Endothelial cell (in vitro differentiated cells): ENCODE data around the gene USF3. TPM values are rescaled to one million over a fixed set of nuclear protein-coding genes. Genes with fewer than 3 reads are reported as not detected.
"Not testable (repeated sequence)": the region's sequence is repeated elsewhere in the genome, so short reads cannot be mapped to it uniquely, and the experiment has no call there.

Source experiments
- DNase-seq: peaks from one replicate; pipeline ENCODE4 v3.0.0; 2021; ENCODE audit warnings: low spot score
- H3K27ac Mint-ChIP-seq: one replicate; pipeline ENCODE4 v1.8.0; 2021; ENCODE audit warnings: mixed read lengths, inconsistent platforms; ENCODE audit not compliant: unreplicated experiment
- H3K27me3 Mint-ChIP-seq: one replicate; pipeline ENCODE4 v1.8.0; 2021; ENCODE audit warnings: mild to moderate bottlenecking, moderate library complexity, mixed read lengths, inconsistent platforms; ENCODE audit not compliant: unreplicated experiment
- H3K36me3 Mint-ChIP-seq: one replicate; pipeline ENCODE4 v1.8.0; 2021; ENCODE audit warnings: mild to moderate bottlenecking, low read depth, mixed read lengths, inconsistent platforms; ENCODE audit not compliant: unreplicated experiment
- H3K4me1 Mint-ChIP-seq: one replicate; pipeline ENCODE4 v1.8.0; 2021; ENCODE audit warnings: mild to moderate bottlenecking, mixed read lengths, inconsistent platforms; ENCODE audit not compliant: unreplicated experiment
- H3K4me3 Mint-ChIP-seq: one replicate; pipeline ENCODE4 v1.8.0; 2021; ENCODE audit warnings: mild to moderate bottlenecking, mixed read lengths, inconsistent platforms; ENCODE audit not compliant: unreplicated experiment
- H3K9me3 Mint-ChIP-seq: one replicate; pipeline ENCODE4 v1.8.0; 2021; ENCODE audit warnings: mixed read lengths, inconsistent platforms; ENCODE audit not compliant: unreplicated experiment
- CTCF ChIP-seq: fragments of 200-600 bp; sonication (generic); IDR thresholded peaks from one replicate; pipeline ENCODE4 v1.5.0; 2021; ENCODE audit warnings: antibody characterized with exemption; ENCODE audit not compliant: unreplicated experiment
- total RNA-seq: library from RNA; stranded (reverse); fragmentation: NEBNext Ultra II Directional; extraction: Animal tissue kit (Norgen Biotek cat#: 25700); gene quantifications from one replicate; pipeline ENCODE4 v1.2.1, GENCODE V29; 2021; ENCODE audit not compliant: unreplicated experiment

Gene USF3
- total RNA-seq, 1 donor from 2014 or later: 15.4 TPM

GRCh38 chr3:113648524-113648923 lies 47.9 kb downstream of the USF3 start:
- Mint-ChIP-seq H3K9me3 (no peaks in the 10 kb centered on the region), H3K4me3 (no peak overlapping the region), H3K27me3 (peaks cover 3% of the 10 kb centered on the region), H3K27ac (no peak overlapping the region), H3K36me3 (peaks cover 6% of the 10 kb centered on the region), H3K4me1 (no peaks in the 10 kb centered on the region)
- DNase-seq: no peak
- no peak for TF ChIP-seq CTCF

GRCh38 chr3:113643583-113643982 lies 52.9 kb downstream of the USF3 start:
- no peak overlapping the region for H3K27ac Mint-ChIP-seq
- H3K4me3 Mint-ChIP-seq: no peak overlapping the region
- peaks cover 4% of the 10 kb centered on the region for H3K27me3 Mint-ChIP-seq
- TF ChIP-seq CTCF: no peak
- H3K36me3 Mint-ChIP-seq: peaks cover 6% of the 10 kb centered on the region
- no peaks in the 10 kb centered on the region for H3K4me1 Mint-ChIP-seq
- H3K9me3 Mint-ChIP-seq: no peaks in the 10 kb centered on the region
- DNase-seq: no peak

GRCh38 chr3:113638910-113639309 lies 57.5 kb downstream of the USF3 start:
- Mint-ChIP-seq H3K4me1 (no peaks in the 10 kb centered on the region), H3K27me3 (peaks cover 6% of the 10 kb centered on the region), H3K27ac (no peak overlapping the region), H3K9me3 (no peaks in the 10 kb centered on the region), H3K36me3 (no peaks in the 10 kb centered on the region), H3K4me3 (no peak overlapping the region)
- no peak for TF ChIP-seq CTCF
- DNase-seq: no peak

GRCh38 chr3:113637756-113638155 lies 58.7 kb downstream of the USF3 start:
- Mint-ChIP-seq H3K36me3 (no peaks in the 10 kb centered on the region), H3K4me3 (no peak overlapping the region), H3K9me3 (no peaks in the 10 kb centered on the region), H3K27ac (no peak overlapping the region), H3K27me3 (peaks cover 2% of the 10 kb centered on the region), H3K4me1 (no peaks in the 10 kb centered on the region)
- DNase-seq: no peak
- TF ChIP-seq CTCF: no peak

- H3K4me3 Mint-ChIP-seq, H3K27me3 Mint-ChIP-seq, H3K9me3 Mint-ChIP-seq, DNase-seq, H3K36me3 Mint-ChIP-seq, H3K4me1 Mint-ChIP-seq, H3K27ac Mint-ChIP-seq: not testable (repeated sequence)
These were observed 60.4 kb downstream of the USF3 start for GRCh38 chr3:113636034-113636433.
